Stimulated activated CD8-positive, alpha-beta memory T cell treated with anti-CD3 and anti-CD28 coated beads, Interleukin-15, amount 100 ng/mL, for 4 hours (primary cell): ENCODE results near the gene RPL31.

Experiments used
- DNase-seq, 2 donors: peaks; one replicate each; pipeline ENCODE4 v3.0.0-alpha.2; 2020; ENCODE audit warnings: low read depth in 2 of 2

RPL31 gene

DNA sequence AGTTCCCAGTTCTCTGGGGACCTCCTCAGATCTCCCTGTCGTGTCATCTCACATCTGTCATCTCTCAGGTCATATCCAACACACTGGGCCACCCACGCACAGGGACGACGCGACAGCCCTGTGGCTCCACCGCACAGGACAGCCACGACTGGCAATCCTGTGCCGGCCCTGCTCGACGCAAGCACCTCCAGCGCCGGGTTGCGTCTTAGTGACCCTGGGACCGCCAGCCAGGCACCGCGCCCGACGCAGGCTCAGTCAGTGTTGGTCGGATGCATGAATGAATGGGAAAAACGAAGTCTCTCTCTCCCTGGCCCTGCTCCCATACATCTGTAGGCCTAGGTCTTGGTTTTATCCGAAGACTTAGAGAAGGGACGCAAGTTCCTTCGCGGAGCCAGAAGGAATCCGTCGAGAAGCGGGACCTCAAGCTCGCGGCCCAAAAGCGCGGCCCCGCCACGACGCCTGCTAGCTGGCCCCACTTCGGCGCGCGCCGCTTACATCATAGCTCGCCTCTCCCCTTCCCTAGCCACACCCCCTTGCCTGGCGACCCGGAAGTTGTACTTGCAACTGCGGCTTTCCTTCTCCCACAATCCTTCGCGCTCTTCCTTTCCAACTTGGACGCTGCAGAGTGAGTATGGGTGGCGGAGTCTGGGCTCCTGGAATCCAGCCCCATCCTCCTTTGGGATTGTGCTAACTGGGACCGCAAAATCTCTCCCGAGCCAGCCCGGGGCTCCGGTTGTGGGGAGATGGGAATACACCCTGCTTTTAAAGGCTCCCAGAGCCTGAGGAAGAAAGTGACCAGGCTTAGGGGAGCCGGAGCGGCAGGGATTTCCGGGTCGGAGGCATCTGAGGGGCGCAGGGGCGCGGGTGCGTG lies at the start of gene RPL31:
RPL31 (plus strand) TSS at position 599 of the 871 bp plus-strand sequence. CDS start 413 bp downstream, outside the sequence.
- DNase-seq: peak; percentile 90 to 96

DNA sequence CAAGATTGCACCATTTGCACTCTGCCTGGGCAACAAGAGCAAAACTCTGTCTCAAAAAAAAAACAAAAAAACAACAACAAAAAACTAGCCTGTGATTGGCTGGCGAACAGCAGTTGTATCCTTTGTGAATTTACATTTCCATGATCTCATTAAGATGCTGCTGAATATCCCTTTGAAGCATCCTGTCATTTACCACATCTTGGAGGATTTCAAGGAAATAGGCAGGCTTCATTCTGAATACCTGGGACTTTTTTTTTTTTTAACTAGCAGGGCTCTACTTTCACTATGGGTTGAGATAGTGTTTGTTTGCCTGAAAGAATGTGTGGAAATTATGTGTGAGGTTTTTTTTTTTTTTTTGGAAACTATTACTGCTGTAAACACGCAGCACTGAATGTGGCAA lies 49.6 kb upstream of the RPL31 start:
- DNase-seq: no peak

DNA sequence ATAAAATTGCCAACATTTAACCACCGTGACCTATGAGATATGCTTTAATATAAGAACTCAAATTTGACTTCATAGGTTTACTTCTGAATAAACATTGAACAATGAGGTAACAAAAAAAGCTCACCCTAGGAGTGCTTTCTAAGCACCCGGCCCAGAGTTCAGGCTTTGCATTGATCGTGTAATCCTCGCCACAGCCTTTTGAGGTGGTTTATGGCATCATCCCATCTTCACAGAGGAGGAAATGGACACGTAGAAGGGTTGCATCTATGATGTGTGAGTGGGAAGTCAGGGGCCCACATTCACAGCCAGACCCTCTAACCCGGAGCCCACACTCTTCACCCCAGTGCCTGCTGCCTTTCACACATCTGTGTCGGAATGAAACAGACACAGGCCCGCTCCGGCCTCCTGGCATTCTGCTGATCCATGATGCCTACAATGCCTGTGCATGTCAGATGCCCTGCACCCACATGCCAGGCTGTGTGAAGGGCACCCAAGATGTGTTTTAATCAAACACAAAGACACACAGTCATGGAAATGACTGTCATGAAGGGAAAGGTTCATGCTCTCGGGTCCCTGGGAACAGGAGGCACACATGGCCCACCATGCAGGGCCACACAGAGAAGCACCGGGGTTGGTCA lies 48.6 kb upstream of the RPL31 start:
- DNase-seq: no peak

GRCh38 chr2:100954044-100954420 lies 48.1 kb upstream of the RPL31 start:
- no peak for DNase-seq

DNA sequence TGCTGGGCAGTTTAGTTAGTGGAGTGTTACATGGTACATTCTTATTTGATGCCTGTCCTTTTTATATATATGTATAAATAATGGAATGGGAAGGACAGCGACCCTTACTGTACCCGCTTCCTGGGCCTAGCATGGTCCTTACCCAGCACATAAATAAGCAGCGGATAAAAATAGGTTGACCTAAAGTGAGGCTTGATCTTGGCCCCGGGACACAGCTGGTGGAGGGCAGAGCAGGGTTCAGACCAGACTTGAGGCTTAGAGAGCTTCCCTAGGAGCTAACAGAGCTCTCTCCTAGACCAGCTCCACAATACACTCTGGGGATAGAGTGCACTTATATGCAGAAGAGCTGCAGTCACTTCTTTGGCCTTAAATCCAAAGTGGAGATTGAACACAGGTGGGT lies 46.9 kb upstream of the RPL31 start:
- DNase-seq: no peak

- no peak for DNase-seq
Measured at GRCh38 chr2:100956081-100956480, 46.0 kb upstream of the RPL31 start.

DNA sequence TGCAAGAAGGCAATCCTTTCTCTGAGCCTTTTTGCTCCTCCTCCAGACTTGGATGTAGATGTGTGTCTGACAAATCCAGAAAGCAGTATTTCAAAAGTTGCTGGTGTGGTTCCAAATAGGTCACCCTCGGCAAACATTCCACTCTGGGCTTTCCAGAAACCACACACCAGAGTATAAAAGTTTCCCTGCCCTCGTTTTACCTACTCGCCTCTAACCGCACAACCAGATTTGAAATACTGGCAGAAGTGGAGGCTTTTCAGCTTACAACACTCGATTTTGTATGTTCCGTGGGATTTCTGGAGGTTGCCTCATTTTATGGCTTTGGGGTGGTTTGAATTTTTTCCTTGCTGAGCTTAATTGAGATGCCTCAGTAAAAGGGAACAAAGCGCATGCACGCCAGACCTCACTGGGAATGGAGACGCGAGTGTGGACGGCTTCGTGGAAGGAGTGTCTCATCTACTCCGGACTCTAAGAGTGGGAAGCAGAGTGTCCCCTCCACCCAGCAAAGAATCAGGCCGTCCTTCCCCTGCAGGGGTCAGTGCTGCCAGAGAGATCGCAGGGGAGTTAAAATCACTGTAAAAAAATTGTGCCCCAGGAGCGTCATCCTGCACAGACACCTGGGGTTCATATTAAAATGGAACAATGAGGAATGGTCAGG lies 44.0 kb upstream of the RPL31 start:
- DNase-seq: no peak

GRCh38 chr2:100959225-100959880 lies 42.7 kb upstream of the RPL31 start:
- no peak for DNase-seq

DNA sequence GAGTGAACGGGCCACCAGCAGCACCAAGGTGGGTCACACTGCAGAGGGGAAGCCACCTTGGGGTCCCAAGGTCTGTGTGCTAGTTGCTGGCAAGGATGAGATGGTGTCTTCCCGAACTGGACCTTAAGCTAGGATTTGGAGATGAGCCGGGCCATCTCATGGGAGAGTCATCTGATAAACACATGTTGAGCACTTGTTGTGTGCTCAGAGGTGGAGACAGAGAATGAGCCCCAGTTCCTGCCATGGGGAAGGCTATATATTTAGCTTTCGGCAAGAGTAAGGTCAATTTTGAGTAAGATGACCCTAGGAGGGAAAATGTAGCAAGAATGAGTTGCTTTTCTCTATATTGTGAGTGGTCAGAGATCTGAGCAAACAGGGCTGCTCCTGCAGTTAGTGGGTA lies 41.4 kb upstream of the RPL31 start:
- DNase-seq: no peak

GRCh38 chr2:100962366-100963025 lies 39.6 kb upstream of the RPL31 start:
- no peak for DNase-seq

DNA sequence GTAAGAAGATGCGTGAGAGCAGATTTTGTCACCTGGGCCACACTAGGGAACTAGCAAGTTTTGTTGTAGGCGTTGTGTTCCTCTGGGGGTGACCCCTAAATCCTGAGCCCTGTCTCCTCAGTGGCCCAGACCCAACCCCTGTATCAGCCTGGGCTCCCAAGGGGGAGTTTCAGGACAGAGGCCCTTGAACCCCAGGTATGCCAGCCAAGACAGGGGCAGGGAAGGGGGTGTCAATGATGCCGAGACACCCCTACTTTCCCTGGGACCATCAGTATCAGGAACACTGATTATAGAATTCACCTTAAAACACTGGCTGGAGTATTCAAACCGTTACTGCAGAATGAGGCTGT lies 39.1 kb upstream of the RPL31 start:
- DNase-seq: no peak

DNA sequence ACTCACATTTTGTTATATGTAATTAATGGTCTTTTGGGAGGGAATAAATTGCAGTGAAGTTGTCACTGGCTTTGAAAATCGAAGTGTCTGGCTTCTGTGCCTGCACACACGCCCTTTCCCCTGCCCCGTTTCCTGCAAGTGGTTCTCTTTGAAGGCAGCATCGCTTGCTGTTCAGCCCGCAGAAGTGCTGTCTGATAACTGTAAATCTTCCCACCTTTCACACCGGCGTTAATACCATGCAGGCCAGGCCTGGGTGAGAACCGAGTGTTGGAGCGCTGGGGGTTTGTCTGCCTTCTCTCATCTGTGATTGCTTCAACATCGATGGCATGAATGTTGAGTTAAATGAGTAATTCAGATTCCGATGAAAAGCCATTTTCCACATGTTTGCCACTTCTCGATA lies 37.9 kb upstream of the RPL31 start:
- DNase-seq: no peak

DNA sequence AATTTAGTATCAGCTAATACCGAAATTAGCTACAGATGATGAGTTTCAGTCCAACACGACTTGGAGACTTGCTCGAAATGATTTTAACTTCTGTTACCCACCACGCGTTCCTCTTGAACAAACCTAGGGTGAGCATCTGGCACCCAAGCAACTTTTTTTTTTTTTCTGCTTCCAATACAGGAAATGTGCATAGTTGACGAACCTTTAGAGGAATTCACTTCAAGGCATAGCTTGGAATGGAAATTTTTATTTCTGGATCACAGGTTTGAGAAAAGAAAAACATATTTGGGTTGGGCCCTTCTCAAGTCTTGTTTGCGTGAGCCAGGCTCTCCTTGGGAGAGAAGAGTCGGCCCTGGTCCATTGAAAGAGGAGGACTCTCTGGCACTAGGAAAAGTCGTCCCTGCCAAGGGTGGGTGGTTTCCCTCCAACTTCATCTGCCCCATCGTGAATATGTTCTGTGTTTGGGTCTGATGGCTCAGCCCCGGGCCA lies 37.4 kb upstream of the RPL31 start:
- no peak for DNase-seq

- DNase-seq: no peak
Measured at GRCh38 chr2:100965596-100965995, 36.5 kb upstream of the RPL31 start.

DNA sequence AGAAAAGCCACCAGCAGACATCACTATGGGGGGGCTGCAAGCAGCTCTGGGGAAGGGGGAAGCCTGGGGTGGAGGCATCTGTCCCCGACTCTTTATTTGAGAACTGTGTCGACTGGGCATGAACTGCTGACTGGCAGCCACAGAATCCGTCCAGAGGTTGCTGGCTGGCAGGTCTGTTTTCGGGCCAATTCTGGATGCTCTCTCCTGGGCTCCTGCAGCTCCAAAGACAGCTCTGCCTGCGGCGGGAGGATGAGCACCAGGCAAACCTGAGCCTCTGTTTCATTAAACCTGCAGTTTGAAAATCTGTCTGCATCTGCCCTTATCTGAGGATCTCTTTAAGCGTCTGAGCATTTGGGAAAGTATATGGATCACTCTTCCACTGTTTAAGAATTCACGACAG lies 34.4 kb upstream of the RPL31 start:
- DNase-seq: no peak

DNA sequence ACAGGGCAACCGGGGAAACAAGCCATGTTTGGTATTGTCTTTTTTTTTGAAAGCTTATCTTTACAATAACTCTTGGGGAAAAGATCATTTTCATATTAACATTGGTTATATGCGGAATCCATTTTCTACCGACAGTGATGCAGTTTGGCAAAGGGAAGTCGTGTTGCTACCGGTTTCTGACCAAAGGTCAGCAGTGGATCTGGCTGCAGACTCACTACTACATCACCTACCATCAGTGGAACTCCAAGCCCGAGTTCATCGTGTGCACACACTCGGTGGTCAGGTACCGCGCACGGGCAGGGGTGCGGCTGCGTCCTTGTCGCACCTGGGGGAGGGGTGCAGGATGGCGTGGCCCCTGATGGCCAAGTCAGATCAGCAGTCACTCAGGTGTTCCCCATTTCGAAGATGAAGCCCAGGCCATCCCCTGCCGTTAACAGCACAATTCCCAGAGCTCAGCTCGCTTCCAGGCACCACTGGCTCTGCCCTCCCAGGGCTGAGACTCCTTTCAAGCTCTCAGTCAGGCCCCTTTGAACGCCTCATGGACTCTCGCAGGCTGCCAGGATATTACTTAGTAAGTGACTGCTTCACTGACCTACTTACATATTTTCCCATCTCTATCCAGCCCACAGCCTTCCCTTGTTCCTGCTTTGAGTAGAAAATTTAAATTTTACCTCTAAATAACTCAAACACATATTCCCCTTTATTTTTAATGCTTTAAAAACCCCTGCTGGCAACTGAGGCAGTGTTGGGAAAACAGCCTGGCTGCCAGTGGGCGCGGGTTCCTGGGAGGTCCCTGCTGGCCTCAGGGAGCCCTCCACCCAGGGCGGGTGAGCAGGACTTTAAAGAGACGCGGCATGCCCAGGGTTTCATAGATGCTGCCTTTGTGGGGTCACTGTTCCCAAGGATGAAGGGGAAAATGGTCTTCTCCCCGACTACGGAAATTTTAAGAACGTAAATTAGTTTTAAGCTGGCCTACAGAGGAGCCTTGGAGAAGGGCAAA lies 33.6 kb upstream of the RPL31 start:
- no peak for DNase-seq

- DNase-seq: no peak
Measured at GRCh38 chr2:100969998-100970397, 32.1 kb upstream of the RPL31 start.

- DNase-seq: no peak
Measured at GRCh38 chr2:100971221-100971620, 30.9 kb upstream of the RPL31 start.

DNA sequence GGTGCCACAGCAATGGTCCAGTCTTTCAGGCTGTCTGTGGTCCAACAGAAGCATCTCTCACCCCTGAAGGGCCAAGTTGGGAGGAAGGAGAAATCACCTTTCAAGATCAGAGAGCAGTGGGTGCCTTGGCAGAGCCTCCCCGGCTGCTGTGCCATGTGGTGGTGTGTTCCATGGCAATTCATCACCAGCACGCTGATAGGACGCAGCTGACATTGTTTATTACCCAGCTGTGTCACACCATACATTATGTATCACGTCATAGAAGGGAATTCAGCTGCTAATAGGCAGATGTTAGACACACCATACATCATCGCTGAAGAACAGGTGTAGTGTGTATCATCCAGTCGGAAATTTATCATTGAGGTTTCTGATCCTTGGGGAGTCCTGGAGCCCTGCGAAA lies 29.6 kb upstream of the RPL31 start:
- no peak for DNase-seq

- no peak for DNase-seq
Measured at GRCh38 chr2:100974712-100975520, 27.2 kb upstream of the RPL31 start.
